ENCODE measurements around the gene SPATA31D1. TPM values are rescaled to one million over a fixed set of nuclear protein-coding genes. Genes with fewer than 3 reads are reported as not detected.

SPATA31D1 gene
- total RNA-seq, 1 donor from 2014 or later = not detected

GRCh38 chr9:82038897-82039296, 50.3 kb downstream of the SPATA31D1 start:
- no peak for DNase-seq
- no peak for TF ChIP-seq CTCF (IDR thresholded peaks at IDR 0.05; ENCODE audit: borderline replicate concordance)
- intact Hi-C loops (cut with micrococcal nuclease) = no loop called here
- Histone ChIP-seq H3K27me3 (ENCODE audit: low read depth) (no peaks in the 10 kb centered on the region), H3K4me3 (no peak overlapping the region), H3K36me3 (no peaks in the 10 kb centered on the region), H3K9me3 (replicated peaks) (peaks cover 2% of the 10 kb centered on the region), H3K4me1 (no peaks in the 10 kb centered on the region), H3K27ac (replicated peaks) (no peak overlapping the region)

Other genes starting within 250 kb of the SPATA31D1 start
- gene SPATA31D4, start 60.3 kb upstream of the SPATA31D1 start, total RNA-seq = not detected
- not detected for gene SPATA31D3, start 45.3 kb upstream of the SPATA31D1 start, total RNA-seq